Brain pericyte (primary cell): ENCODE measurements around the gene CDH19.
"Not testable (repeated sequence)": the region's sequence is repeated elsewhere in the genome, so short reads cannot be mapped to it uniquely, and the experiment has no call there.

Source experiments
- DNase-seq: peaks from one replicate; pipeline ENCODE4 v3.0.0-alpha.2; 2012; ENCODE audit warnings: low read depth, low spot score

CDH19 gene

DNA sequence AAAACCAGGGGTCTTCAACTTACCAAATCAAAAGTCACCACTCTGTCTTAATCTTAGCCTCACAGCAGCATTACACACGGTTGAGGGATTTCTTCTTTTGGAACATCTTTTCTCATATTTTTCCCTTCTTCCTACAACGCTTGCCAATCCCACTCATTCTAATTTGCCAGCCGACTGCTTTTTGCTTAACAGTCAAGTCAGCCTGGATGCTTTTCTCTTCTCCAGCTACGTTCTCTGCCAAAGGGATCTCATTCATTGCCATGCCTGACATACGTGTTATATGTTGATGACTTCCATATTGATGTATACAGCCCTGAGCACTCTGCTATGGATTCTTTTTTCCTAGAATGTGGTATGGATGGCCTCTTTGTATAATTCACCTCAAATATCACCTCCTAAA is 37.3 kb downstream of the CDH19 start:
- DNase-seq, result no peak

DNA sequence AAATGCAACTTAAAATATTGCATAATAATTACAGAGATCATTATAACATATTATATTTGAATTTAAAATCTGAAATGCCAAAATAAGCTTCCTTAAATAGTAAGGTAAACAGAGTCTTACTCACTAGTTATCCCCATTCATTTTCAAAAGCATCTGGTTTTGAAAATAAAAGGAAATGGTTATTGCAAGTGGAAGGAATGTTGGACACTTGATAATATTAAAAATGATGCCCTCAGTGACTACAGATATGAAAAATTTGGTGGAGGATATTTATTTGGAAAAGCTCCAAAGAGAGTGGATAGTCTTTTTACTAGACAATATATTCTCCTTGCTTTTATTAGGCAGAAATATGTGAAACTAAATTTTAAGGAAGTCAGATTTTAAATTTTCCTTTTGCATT is 39.7 kb downstream of the CDH19 start:
- no peak for DNase-seq

DNA sequence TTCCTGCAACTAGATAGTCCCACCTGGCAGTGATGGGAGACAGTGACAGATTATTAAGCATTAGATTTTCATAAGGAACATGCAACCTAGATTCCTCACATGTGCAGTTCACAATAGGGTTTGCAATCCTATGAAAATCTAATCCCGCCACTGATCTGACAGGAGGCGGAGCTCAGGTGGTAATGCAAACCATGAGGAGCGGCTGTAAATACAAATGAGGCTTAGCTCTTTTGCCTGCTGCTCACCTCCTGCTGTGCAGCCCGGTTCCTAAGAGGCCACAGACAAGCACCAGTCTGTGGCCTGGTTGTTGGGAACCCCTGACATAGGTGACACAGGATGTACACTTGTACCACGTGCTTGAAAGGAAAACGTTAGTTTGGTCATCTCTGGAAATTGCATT is 41.6 kb downstream of the CDH19 start:
- DNase-seq, result no peak

DNA sequence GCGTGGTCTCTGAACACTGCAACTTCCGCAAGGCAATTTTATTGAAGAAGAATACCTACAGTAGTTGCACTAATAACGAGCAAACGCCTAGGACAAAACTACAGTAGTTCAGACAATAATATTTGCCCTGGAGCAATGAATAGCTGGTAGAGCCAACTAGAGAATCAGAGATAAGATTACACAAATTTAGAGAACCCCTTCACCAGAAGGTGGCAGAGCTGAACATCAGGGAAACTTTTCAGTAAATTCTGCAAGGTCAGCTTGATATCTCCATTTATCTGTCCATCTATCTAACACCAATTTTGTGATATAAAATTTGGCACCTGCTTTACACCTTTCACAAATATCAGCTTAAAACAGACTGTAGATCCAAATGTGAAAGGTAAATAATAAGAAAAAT is 43.8 kb downstream of the CDH19 start:
- no peak for DNase-seq

DNA sequence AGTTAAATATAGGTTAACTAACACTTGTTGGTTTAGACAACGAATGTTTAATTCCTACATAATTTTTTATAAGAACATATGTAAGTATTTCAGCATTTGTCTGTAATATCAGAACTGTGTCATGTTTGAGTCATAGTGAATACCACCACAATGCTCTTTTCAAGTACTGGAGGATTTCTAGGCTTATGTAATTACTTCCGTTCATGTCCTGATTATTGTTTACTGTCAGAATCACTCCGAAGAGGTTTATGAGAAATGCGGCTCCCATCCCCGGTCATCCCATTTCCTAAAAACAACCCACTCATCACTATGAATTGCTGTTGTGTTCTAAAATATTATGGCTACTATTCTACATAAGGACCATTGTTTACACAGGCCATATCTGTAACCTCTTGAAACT is 45.1 kb downstream of the CDH19 start:
- no peak for DNase-seq

DNA sequence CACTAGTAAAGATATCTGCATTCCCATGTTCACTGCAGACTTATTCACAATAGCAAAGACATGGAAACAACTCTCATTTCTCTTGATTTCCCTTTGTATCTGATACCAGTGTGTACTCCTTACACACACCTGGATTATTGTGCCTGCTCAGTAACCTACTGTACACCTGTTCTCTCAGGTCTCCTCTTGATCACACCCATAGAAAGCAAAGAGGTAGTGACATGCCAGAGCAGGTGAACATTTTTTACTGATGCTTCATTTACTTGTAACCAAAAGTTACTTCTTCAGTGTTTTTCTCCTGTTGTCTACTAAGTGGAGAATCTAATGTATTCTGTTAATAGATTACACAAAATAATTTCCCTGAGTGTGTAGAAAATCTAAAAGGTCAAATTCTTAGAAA is 46.8 kb downstream of the CDH19 start:
- DNase-seq, result no peak

DNA sequence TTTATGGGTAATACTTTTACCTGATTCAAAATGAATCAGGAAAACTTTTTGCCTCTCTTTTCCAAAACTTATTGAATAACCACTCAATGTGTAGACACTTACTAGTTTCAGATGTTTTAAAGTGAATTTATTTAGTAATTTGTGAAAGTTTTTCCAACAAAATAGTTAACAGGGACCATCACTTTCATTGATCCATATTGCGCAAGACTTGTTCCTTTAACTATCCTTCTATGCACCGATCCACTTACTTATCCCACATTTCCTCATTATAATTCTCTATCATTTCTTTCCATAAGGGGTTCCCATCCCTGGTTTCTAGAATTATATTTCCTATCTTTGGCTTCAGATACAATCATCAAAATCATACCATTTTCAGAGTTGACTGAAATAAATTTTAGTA is 48.3 kb downstream of the CDH19 start:
- no peak for DNase-seq

DNA sequence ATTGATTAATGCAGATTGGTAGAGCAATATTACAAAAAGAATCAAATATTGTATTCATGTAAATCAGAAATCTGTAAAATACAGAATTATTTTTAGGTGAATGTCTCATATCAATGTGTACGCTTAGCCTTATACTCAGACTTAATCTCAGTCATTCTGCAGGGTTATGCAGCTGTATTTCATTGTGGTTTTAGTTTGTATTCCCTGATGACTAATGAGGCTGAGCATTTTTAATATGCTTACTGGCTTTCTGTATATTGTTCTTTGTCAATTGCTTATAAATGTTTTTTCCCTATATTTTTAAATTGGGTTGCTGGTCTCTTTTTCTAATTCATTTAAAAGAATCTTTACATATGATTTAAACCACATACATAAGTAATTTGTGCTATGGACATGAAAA is 50.1 kb downstream of the CDH19 start:
- no peak for DNase-seq

DNA sequence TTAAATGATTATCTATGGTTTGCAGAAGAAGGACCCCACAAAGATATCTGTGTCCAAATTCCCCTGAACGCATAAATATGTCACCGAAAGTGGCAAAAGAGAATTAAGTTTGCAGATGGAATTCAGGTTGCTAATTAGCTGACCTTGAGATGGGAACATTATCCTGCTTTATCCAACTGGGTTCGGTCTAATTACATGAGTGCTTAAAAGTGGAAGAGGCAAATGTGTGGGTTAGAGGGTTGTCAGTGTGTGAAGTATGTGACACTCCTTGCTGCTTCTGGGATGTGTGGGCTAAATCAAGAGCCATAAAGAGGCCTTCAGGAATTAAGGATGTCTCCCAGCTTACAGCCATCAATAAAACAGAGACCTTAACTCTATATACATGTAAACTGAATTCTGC is 53.5 kb downstream of the CDH19 start:
- no peak for DNase-seq

DNA sequence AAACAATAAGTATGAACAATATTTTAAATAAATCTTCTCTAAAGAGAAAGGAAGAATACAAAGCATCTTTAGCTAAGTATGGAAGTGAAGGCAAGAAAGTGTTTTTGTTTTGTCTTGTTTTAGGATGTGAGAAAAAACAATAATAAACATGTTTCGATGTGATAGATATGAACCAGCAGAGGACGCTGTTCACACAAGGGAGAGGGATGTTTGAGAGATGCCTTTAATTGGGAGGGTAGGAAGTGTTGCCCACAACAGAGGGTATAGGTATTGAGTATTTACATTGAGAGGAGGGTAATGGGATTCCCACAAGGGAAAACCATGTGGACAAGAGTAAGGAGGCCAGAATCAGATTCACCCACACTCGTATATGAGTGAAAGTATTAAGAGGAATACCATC is 55.1 kb downstream of the CDH19 start:
- no peak for DNase-seq

DNA sequence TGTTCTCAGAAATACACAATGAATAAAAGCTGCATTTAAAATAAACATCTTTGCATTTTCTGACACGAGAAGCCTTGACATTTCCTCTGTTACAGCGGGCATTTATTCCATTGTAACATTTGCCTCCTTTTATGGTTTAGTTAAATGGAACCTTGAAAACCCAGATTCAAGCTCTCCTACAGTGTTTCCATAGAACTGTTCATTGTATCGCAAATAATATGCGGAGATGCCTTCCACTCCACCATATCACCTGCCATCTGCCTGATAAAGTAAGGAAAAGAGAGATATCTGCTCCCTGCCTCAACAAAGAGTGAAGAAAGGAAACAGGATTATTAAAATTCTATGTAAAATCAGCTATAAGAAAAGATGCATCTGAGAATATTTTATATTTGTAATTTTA is 69.8 kb downstream of the CDH19 start:
- DNase-seq, result no peak

DNA sequence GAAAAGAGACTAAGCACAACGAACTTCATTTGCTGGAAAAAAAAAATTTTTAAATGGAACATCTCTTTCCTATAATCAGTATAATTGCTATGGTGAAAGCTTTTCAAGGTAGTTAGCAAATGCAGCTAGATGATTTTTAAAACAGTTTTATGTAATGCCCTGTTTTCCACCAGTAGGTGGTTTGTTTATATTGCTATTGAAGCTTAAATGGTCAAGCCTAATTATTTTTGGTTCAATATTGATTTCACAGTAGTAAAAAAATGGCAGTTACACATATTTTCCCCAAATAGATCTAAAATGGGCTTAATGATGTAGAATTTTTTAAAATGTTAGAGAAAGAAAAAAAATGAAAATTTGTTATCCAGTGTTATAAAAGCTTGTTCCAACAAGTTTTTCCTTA is 70.2 kb downstream of the CDH19 start:
- DNase-seq, result no peak

DNA sequence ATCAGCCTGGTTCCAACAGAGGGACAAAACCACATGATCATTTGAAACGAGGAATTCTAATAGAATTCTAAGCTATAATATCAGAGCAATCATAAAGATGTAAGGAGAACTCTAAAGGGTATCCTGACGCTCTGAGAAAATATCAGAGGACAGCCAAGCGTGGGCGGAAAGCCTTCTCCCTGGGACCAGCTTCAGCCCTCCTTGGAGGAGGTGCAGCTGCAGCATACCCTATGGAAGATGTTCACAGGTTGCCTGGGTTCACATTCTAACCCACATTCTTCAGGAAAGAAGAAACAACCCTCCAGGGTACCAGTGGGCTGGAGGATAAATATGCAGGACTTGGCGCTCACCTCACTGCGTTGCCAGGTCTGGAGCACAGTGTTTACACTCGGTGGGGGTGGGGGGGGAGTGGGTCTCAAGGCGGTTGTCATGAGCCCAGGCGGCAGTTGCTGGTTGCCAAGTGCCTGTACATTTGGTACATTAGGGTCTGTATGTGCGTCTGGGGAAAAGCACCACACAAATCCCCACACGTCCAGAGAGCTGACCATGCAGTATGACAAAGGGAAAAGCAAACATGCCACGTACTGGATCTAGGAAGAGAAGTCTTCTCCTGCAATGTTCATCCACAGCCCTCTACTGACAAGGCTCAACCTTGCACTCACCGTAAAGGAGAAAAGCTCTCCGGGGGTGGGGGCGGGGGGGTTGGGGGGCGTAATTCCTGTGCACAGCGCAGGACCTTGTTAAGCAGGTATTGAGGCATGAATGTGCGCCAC is 80.5 kb downstream of the CDH19 start:
- DNase-seq, result no peak

DNA sequence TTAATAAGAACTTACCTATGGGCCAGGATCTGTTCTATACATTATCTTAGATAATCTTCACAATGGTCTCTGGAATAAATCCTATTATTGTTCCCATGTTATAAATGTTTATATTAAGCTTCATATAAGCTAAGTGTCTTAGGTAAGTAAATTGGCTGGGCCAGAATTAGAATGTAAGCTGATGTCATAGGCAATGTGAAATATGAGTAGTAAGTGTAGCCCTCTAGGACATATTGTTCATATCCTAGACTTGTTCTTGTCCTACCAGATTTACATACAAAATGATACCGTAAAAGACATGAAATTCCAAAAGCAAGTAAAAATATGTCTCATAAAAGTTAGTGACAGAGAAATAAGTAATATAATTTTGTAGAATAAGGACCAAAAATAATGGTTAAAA is 89.9 kb downstream of the CDH19 start:
- no peak for DNase-seq

DNA sequence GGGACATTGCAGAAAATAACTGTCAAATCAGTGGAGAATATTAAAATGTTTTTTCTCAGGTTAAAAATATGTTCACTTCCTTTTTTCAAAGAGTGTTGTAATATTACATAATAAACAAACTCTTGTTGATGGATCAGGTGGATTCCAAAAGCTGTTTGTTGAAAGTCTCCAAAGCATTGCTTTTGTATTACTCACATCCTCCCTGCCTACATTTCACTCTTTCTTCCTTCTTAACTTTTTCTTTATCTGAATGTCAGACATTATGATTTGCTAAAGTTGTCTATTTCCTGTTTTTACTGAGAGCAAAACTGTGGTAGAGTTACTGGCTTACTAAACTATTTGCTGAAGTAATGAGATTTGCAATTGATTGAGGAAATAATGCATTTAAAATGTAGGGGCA is 92.1 kb downstream of the CDH19 start:
- no peak for DNase-seq

DNA sequence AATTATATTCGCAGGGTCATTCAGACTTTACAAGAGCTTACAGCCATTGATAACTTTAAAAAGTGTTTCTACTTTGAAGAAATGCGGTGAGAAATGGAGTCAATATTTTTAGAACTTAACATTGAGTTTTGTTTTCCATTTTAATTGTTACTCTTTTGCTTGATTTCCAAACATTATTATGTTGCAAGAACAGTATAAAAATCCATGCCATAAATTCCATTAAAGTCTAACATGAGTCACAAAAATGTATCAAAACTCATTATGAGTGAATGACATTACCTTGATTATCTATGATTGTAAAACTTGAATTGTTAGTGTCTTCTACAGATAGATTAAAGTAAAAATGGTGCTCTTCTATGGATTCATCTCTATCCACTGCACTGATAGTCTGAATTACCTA is 92.6 kb downstream of the CDH19 start:
- DNase-seq, result no peak

DNA sequence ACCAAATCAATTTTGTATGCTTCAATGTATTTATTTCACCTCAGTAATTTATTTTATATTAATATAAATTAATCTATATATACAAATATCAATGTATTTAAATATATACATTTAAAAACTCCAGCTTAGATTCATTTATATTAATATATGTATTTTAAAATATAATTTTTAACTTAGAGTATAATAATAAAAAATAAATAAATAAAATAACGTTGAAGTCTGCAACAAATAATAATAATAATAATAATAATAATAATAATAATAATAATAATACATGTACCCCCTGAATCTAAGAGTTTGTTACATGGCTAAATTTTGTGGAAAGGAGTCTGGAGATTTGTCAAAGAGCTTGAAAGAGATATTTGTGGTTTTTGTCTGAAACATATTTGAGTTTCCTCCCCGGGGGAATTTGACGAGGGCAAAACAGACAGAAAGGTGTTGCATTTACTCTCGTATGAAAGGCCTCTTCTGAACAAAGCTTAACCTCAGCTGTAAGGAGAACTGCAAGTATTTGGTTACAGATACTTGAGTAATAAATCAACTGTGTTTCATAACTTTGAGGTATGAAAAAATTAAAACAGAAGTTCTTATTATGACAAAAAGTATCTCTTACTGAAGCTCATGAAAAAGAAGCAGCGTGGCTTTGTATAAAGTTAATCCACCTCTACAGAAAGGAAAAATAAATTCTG is 93.4 kb downstream of the CDH19 start:
- no peak for DNase-seq

DNA sequence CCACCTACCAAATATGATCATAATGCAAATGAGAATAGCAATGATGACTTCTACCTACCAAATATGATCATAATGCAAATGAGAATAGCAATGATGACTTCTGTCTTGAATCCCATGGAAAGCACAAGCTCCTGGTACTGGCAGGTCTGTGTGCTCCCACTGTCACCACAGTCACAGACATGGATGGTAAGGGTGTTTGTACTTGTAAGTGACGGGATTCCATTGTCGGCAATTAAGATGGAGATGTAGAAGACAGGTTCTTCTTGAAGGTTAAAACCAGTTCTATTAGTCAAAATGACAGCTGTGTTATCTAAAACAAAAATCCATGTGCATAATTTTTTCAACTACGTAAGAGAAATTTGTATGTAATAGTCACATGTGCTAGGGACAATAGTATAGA is 95.0 kb downstream of the CDH19 start:
- DNase-seq, result no peak

DNA sequence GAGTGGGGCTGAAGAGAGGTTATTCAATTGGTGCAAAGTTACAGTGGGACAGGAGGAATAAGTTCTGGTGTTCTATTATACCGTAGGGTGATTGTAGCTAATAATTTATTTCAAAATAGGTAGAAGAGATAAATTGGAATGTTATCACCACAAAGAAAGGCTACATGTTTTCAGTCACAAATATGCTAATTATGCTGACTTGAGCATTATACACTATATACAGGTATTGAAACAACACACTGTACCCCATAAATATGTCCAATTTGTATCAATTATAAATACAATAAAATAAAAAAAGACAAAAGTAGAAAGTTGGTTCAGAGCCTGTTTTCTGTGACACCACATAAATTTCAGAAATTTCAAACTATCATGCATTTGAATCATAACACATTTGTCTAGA is 97.7 kb downstream of the CDH19 start:
- no peak for DNase-seq

DNA sequence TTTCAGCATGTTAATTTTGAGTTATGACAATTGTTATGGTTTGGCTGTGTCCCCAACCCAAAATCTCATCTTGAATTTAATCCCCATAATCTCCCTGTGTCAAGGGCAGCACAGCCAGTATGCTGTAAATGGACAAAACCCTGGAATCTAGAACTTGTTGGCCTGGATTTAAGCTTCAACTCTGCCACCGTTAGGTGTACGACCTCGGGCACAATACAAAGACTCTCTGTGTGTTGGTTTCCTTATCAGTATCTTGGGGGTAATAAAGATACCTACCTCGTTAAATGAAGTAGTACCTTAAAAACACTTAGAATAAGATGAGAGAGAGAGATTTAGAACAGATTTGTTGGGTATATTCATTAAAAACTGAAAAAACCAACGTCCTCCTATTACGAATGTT is 106.5 kb downstream of the CDH19 start:
- no peak for DNase-seq

DNA sequence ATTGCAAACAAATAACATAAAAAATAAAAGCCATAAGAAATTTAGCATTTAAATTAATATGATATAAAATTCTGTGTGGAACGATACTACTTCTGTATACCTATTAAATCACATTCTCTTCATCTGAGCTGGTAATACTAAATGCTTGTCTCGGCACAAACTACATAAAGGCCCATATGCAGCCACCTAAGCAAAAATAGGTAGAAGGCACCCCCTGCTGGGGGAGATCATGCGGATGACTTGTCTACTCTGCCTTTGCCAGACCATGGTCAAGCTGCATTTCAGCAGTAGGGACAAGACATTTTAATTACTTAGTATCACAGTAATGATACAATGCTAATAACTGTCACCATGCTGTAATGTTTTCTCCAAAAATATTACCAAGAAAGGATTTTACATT is 108.0 kb downstream of the CDH19 start:
- DNase-seq, result no peak

DNA sequence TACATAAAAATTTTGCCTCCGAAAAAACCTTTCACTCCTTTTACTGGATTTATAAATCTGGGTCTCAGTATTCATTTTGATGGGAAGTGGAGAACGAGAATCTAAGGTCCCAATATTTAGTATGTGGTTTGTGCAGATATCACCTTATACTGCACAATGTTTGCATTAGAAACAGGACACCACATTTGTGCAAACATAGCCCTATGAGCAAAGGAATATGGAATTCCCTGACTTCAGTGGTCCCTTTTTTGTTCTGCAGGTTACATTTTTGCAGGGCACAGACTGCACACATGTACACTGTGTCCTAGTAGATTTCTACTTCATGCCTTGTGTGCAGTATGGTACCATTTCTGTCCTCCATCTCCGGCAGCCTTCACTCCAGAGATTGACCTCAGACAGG is 130.0 kb downstream of the CDH19 start:
- no peak for DNase-seq

DNA sequence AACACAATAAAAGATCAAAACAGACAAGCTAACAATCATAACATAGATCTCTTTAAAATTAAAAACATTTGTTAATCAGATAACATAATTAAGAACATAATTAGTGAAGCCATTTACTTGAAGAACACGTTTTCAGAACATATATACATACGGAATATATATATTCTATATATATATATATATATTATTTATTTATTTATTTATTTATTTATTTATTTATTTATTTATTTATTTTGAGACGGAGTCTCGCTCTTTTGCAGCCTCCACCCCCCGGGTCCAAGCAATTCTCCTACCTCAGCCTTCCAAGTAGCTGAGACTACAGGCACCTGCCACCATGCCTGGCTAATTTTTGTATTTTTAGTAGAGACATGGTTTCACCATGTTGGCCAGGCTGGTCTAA is 137.7 kb downstream of the CDH19 start:
- not testable (repeated sequence) for DNase-seq

DNA sequence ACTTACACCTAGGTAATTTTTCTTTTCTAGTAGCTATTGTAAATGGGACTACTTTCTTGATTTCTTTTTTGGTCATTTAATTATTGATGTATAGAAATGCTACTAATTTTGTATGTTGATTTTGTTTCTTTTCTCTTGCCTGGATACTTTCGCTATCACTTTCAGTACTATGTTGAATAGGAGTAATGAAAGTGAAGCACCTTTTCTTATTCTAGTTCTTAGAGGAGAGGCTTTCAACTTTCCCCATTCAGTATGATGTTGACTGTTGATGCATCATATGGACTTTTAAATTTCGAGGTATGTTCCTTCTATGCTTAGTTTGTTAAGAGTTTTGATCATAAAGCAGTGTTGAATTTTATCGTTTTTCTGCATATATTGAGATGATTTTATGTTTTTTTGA is 142.5 kb downstream of the CDH19 start:
- DNase-seq, result no peak
